SK-N-DZ (cell line): ENCODE measurements around the gene HOXC10.

ENCODE experiments used
- DNase-seq: peaks from one replicate; pipeline ENCODE4 v3.0.0-alpha.2; 2015; ENCODE audit warnings: low spot score

Gene HOXC10

DNA sequence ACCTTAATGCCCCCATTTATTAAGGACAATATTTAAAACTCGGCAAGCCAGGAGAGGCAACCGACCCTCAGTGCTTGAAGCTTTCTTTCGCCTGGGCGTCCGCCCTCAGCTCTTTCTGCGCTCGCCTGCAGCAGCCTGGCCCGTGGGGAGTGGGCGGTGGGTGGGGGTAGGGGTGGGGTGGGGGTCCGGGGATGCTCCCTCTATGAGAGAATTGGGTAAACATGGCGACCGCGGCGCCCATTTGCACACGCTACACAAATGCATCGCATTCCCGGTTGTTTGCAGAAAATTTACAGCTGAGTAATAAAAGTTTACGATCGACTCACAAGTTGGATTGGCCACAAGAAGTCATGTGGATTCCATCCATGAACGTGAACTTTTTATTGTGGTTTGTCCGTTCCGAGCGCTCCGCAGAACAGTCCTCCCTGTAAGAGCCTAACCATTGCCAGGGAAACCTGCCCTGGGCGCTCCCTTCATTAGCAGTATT lies 31.6 kb downstream of the HOXC10 start:
- DNase-seq, result no peak

DNA sequence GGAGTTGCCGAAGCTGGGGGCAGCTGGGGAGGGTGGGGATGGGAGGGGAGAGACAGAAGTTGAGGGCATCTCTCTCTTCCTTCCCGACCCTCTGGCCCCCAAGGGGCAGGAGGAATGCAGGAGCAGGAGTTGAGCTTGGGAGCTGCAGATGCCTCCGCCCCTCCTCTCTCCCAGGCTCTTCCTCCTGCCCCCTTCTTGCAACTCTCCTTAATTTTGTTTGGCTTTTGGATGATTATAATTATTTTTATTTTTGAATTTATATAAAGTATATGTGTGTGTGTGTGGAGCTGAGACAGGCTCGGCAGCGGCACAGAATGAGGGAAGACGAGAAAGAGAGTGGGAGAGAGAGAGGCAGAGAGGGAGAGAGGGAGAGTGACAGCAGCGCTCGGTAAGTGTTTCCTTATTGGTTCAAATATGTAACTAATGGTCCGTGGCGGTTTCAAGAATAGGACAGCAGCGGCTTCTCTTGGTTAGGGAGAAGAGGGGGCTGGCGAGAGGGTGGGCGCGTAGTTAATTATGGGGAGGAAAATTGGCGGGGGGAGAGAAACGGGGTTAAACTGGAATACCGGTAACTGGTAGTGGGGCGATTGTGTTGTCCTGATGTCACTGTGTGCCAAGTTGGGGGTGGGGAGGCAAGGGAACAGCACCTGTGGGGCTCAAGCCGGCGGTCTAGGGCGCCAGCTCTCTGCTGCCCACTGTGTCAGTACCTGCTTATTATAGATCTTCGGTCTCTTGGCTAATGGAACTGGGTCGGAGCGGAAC lies 32.3 kb downstream of the HOXC10 start:
- DNase-seq, result peak; percentile 54

DNA sequence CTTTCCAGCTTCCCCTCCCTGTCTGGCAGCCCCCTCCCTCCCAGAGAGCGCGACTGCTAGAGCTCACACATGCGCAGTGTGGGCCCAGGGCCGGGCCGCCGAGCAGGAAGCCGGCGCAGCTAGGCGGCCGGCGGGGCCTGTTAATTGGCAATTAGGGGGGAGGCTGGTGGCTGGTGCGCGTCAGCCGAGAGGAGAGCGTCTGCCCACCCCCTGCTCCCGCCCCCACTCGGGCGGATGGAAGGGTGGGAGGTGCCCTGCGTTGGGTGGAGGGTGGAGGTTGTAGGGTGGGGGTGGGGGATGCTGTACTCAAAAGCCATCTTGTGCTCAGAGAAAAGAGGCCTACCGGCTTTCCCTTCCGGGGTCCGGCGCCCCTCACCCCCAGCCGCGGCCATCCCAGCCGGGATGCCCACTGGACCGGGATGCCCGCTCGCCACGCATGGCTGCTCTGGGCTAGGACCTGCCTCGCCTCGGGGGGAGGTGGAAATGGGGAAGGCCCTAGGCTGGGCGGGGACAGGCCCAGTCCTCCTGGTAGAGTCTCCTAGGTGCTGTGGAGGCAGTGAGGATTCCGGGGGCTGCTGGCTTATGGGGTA lies 33.0 kb downstream of the HOXC10 start:
- peak; percentile 94 for DNase-seq

DNA sequence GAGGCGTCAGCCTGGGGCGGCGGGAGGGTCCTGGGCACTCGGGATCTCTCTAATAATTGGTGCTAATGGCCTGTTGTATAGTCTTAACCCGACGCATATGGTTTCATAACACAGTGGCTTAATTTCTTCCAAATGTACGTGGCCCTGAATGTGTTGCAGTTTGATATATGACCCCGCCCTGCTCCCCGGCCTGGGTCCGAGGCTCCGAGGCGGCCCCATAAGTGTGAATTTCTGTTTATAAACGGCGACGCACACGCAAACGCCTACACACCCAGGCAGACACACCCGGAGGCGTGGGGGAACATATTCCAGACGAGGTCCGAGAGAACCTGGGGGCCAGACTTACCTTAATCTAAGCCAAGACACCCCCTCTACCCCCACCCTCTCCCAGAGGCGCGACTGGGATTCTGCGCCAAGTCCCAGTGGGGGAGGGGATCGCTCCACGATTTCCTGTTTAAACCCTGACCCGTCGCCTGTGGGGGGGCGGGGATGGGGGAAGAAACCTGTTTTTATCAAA lies 33.6 kb downstream of the HOXC10 start:
- DNase-seq, result no peak

DNA sequence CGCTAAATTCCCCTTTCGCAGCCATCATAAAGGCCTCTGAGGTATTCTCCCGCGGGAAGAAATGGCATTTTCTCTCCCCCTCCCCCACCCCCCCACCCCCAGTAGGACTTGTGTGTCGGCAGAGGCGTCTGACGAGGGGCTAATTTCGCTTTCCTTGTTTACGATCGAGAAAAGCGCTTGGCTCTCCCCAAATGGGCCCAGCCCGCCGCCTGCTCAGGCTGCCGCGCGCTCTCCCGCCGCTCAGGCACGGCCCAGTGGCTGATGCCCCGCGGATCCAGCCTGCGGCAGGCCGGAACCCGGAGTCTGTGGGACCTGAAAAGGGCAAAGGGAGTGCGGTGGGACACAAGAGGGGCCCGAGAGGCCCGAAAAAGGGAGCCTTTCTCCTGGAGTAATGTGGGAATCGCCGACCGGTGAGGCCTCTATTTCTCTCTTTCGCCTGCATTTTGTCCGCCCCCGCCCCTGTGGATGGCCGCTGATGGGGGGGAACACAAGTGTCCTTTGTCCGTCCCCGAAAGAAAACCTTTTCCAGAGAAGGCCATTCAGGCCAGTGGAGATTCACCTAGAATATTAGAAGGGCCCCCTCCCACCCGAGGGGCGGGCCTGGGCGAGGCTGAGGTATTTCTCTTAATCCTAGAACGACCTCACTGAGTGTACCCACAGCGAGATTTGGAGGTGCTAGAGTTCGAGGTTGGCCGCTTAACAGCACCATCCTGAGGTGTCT lies 34.3 kb downstream of the HOXC10 start:
- DNase-seq, result no peak

DNA sequence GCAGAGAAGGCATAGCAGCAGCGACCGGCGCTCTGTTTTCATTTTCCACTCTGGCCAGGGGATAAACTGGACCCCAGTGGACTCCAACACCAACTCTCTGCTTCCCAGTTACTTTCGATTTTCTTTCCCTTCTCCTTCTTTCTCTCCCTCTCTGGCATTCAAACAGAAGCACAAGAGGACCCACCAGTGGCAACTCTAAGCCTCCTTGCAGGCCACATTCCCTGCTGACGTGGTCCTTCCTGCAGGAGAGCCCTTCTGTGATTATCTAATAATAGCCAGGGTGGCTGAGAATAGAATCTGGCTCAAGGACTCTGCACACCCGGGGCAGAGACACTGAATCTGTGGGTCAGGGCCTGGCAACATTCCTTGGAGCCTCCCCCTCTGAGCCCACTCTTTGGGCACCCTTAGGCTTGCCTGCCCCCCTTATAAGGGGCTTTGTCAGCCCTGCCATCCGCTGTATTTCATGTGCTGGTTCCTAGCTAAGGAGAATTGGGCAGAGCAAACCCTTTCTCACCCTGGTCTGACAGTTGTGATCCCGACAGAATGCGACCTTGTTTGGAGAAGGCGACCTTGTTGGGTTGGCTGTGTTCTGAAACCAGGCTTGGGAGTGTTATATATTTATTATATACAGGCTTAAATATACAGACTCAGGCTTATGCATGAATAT lies 35.1 kb downstream of the HOXC10 start:
- DNase-seq, result peak; percentile 52

DNA sequence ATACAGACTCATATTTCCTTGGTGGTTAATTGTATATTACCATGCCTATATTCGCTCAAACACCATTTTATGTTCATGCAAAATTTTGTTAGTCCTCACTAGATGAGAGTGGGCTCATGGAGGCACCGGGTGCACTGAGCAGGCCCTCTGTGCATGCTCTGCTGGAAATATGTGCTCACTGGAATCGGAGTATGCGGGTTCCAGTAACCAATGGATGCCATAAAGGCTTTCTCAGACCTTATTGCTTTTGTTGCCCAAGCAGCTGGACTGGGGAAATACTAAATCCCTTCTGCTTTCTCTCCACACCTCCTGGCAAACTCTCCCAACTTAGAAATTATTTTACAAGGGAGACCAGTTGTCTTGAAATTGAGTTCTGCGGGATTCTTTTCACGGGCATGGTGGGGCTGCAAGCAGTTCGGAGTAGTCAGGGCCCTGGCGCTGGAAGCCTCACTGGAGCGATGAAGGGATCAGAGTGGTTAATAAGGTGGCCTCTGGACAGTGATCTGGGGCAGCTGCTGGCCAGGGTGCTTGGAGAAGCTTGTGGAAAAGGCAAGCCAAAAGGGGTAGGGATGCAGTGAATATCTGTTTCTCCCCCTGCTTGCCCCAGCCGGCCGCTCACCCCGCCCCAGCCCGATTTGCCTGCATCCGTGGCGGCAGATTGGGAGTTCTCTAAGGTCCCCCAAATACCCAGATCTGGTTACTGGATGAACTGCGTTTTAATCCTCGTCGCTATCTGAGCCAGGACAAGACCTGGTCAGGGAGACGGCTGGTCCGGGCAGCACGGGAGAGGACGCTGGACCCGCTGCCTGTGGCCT lies 35.9 kb downstream of the HOXC10 start:
- no peak for DNase-seq

DNA sequence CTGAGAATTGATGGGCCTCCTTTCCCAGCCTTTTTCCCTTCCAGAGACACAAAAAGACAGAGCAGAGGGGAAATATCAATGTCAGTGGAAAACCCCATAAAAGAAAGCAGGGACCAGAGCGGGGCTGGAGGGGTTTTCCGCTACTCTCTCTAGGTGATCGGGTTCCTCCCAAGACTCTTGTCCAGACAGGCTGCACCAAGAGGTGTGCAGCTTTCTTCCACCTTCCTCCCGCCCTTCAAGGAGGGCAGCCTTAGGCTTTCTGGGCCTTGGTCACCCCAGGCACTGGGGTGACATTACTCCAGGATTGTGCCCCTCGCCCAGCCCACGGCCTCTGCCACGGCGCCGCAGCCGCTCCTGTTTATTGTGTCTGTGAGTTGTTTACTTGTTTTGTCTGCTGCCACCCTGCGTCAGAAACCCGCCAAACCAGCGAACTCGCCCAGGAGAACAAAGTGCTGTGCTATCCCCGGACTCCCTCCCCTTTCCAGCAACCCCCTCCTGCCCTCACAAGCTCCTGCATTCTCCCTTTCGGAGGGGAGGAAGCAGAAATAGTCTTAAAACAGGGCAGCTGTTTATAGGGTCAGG lies 36.6 kb downstream of the HOXC10 start:
- DNase-seq, result peak; percentile 64

DNA sequence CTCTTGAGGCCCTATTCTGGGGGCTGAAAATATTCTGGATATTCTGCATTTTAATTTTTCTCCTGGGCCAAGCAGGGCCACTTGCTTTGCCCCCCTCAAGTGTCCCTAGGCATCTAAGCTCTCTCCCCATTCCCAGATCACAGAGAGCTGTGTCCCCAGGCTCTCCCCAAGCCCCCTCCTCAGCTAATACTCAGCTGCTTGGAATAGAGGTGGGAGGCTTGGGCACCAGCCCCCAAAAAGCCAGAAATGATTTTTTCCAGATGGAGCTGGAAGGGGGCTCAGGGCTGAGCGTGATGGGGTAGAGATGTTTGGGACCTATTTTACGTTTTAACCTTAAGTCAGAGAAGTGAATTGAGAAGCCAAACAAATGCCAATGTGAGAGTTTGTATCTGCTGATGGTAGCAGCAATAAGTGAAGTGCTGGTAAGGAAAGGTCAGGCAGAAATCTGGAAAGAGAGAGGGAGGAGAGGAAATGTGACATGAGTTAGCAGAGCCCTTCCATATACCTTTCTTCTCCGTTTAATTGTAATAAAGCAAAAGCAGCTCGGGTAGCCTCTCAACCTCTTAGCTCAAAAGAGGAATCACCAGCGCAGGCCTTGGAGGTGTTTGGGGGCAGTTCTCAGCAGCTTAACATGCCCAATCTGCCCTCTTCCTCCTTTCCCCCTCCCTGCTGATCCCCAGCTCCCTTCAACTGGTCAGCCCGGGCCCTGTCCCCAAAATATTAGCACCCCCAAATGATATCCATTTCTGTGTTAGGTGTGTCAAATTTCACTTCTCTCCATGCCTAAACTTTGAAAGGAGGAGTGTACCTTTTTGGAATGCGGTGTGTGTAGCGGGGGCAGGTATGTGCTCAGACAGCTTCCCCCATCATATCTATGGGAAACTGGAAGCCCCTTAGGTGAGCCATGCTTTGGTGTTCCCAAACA lies 38.3 kb downstream of the HOXC10 start:
- no peak for DNase-seq

DNA sequence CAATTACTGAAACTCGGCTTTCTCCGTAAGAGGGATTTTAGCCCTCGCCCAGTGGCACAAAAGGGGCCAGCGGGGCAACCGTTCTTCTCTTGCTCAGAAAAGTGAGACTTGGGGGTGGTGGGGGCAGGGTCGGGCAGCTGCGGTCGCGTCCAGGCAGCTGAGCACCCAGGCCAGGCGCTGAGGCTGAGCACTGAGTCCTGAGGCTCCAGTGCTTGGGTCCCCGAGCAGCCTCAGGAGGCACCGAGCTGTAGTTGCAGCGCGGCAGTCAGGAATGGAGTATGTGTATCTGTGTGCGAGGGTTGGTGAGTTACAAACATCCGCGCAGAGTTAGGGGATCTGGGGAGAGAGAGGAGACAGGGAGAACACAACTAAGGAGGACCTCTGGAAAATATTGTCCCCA lies 39.2 kb downstream of the HOXC10 start:
- DNase-seq, result no peak

DNA sequence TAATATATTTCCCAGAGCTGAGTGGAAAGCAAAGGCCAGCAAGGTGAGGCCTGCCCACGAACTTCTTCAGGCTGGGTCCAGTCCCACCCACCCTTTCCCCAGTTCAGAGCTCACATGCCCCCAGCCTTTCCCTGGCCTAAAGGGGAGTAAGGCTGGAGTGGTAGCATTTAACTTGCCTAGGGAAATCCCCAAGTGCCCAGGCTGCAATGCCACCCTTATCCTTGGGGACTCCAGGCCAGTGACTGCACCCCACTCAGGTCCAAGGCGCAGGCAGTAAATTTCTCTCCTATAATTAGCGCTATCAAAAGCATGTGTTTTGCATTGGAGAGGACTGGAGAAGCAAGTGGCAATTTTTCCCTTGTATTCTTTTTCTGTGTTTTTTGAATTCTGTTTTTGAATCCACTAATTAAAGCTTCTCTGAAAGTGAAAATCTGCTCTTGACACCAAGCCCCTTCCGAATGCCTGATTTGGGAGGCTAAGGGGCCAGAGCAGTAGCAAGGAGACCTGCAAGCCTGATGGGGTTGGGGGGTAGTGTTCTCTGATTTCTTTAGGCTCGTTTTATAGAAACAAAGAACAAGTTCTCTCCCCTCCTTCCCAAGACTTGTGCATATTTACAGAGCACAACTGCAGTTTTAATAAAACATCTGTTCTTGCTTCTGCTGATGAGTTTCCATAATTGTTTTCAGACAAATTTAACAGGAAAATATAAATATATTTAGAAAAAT lies 39.8 kb downstream of the HOXC10 start:
- DNase-seq, result no peak

DNA sequence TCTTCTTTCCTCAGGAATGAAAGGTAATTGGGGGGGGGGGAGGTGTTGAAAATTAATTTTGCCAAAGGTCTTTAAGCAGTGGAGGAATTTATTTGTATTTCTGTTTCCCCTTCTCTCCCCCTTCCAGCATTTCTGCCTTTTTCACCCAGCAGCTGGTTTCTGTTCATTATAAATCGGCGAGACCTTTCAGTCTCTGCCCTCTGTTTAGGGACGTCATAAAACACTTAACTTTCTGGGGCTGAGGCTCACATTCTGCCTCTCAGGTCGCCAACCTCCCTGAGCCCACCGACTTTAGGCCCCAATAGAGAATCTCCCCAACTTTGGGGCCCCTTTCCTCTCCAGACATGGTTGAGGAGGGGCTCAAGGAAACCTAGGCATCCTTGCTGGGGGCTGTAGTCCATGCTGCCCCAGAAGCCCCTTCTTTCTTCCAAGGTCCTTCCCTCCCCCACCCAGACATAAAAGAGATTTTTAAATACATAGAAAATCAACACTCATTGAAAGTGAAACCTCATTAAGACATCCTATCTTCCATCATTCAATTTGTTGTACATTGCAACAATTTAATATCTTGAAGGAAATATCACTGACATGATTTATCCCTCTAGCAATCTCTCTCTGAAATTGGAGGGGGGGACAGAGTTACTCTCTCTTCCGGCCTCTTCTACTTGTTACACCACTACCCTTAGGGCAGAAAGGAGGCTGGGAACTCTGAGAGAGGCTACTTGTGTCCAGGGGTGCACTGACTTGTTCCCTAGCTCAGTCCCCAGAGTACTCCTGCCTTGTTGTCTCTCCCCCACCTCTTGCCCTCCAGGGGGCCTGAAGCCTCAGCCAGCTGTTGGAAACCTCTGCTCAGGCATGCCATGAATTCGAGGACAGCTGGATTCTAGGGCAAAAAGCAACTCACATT lies 40.8 kb downstream of the HOXC10 start:
- DNase-seq, result no peak

DNA sequence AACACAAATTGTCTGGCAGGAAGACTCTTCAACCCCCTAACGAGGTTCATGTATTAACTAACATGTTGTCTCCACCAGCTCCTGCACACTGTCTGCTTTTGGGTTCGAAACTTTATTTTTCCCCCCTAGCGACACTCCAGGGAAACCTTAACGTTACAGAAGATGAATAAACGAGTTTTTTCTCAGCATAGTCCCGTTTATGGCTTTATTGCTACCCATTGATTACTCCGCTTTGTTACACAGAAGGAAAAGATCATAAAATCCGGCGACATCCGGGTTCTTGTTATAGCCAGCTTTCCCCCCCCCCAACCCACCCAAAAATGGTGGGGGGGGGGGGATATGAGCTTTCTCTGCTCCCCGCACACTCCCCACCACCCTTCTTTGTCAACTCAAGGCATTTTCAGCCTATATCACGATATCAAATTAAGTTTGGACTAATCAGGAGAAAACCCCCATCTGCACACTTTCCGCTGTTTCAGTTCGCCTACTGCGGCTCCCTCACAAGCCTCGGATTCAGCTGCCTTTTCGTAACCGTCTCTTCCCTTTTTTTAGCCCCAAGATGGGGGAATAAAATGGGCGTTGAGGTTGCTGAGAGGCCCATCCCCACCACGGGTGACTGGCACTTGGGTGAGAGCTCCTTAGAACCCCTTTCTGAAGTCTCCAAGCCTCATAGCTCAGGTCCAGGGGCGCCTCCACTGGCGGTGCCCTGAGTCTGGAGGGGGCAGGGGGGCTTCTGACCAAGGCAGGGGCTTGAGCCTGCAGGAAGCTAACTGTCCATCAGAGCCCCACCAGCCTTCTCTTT lies 41.9 kb downstream of the HOXC10 start:
- no peak for DNase-seq

DNA sequence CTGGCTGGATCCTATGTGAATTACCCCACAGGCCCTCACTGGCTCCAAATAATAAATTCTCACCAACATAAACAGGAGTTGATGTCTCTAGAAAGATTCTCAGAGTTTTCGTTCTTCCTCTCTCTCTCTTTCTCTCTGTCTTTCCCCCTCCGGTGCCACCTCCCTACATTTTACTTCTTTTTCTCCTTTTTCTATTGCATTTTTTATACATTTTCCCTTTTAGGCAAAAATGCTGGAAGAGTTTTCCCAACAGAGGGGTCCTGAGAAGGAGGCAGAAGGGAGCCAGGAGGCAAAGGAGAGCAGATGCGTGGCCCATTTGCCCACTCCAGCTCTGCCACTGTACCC lies 42.5 kb downstream of the HOXC10 start:
- DNase-seq, result no peak

DNA sequence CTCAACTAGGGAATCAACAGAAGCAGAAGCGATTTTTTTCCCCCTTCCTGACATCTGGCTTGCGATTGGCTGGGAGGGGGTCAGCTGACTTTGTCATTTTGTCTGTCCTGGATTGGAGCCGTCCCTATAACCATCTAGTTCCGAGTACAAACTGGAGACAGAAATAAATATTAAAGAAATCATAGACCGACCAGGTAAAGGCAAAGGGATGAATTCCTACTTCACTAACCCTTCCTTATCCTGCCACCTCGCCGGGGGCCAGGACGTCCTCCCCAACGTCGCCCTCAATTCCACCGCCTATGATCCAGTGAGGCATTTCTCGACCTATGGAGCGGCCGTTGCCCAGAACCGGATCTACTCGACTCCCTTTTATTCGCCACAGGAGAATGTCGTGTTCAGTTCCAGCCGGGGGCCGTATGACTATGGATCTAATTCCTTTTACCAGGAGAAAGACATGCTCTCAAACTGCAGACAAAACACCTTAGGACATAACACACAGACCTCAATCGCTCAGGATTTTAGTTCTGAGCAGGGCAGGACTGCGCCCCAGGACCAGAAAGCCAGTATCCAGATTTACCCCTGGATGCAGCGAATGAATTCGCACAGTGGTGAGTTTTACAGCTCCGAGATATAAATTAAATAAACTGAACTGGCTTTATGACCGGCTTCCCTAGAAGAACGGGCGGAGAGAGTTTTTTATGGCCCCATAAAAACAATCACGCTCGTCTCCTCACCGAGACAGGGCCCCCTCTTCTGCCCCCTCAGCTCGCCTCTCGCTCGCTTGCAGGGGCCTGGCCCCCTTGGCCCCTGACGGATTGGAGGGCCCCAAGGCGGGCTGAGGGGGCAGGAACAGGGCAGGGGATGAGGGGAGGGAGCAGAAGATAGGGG lies 43.6 kb downstream of the HOXC10 start, which contains the start of gene HOXC6:
Gene HOXC6, plus strand, starts transcription at position 127 of the 888 bp plus-strand sequence. Its CDS starts 82 bp downstream, at position 209.
- no peak for DNase-seq
